Measurements from ENCODE around the gene CAMKK2.

DNA sequence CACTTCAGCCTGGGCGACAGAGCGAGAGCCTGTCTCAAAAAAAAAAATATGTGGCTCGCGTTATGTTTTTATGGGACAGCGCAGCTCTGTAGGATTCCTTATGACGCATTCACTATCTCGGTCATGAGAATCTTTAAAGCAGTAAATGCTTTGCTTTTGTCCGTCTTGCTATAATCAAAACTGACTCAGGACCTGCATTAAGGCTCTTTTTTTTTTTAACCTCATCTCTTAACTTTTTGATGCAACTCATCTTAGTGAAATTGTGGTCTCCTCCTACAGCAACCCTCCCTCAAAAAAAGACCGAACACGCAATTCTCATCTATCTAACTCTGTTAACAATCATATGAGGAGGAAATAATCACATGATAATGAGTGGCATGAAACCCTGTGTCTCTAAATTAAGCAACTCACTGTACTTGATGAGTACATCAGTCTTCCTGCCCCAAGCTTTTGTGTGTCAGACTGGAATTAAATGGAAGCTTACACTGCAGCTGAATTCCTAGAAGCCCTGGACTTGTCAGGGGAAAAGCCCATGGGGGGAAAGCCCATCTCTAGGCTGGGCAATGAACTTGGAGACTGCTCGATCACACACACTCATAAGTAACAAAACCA lies 82.2 kb downstream of the CAMKK2 start:
- TF ChIP-seq, protein P1, sequence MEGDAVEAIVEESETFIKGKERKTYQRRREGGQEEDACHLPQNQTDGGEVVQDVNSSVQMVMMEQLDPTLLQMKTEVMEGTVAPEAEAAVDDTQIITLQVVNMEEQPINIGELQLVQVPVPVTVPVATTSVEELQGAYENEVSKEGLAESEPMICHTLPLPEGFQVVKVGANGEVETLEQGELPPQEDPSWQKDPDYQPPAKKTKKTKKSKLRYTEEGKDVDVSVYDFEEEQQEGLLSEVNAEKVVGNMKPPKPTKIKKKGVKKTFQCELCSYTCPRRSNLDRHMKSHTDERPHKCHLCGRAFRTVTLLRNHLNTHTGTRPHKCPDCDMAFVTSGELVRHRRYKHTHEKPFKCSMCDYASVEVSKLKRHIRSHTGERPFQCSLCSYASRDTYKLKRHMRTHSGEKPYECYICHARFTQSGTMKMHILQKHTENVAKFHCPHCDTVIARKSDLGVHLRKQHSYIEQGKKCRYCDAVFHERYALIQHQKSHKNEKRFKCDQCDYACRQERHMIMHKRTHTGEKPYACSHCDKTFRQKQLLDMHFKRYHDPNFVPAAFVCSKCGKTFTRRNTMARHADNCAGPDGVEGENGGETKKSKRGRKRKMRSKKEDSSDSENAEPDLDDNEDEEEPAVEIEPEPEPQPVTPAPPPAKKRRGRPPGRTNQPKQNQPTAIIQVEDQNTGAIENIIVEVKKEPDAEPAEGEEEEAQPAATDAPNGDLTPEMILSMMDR (IDR thresholded peaks at IDR 0.05 in 8 of 11, conservative IDR thresholded peaks at IDR 0.05 in 3 of 11): no peak
- TF ChIP-seq POLR2A (IDR thresholded peaks at IDR 0.05) (no peak), POLR2AphosphoS5 (IDR thresholded peaks at IDR 0.05) (no peak)
